Stimulated activated CD8-positive, alpha-beta memory T cell treated with anti-CD3 and anti-CD28 coated beads, Interleukin-12 subunit alpha, Interleukin-12 subunit beta, amount 100 ng/mL, for 4 hours (primary cell): ENCODE results near the gene ZNF839.
"Not testable (repeated sequence)": the region's sequence is repeated elsewhere in the genome, so short reads cannot be mapped to it uniquely, and the experiment has no call there.

Experiments
- DNase-seq: peaks from one replicate; pipeline ENCODE4 v3.0.0-alpha.2; 2020; ENCODE audit warnings: low read depth

Gene ZNF839

GRCh38 chr14:102319351-102320032, at the start of gene ZNF839:
Gene ZNF839, plus strand, starts transcription at chr14:102319746. Its CDS starts 20 bp downstream, at chr14:102319766.
- DNase-seq = peak; percentile 87

GRCh38 chr14:102272392-102272791, 47.2 kb upstream of the ZNF839 start:
- DNase-seq = no peak

DNA sequence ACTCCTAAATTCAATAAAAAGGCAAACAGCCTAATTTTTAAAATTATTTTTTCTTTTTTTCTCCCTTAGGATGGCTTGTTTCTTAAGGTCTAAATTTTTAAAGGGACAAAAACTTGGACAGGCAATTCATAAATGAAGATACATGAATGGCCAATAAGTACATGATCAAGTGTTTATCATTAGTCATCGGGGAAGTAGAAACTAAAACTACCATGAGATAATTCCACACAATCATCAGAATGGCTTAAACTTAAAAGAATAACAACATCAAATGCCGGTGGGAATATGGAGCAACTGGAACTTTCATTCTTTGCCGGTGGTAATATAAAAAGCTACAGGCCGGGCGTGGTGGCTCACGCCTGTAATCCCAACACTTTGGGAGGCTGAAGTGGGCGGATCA, 43.7 kb upstream of the ZNF839 start:
- no peak for DNase-seq

DNA sequence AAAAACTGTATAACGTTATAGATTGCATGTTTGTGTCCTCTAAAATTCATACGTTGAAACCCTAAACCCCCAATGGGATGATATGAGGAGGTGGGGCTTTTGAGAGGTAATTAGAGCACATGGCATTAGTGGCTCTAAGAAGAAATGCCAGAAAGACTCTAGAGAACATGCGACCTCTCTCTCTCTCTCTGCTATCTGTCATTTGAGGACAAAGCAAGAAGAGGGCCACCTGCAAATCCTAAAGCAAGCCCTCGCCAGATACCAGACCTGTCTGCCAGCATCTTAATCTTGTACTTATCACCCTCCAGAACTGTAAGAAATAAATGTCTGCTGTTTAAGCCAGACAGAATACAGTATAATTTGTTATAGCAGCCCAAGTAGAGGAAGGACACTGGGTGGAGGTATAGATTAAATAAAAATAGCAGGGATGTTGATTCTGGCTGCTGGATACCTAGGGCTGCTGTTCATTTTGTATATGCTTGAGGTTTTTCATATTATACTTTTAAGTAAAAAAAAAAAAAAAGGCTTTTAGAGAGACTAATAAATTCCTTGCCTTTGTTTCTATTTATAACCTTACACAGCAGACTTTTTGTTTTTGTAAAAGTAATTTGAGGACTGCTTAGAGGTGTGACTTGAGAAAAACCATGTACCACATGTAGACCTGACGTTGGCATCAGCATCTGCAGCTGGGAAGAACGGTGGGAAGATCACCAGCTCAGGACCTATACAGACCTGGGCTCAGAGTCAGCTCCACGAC, 41.5 kb upstream of the ZNF839 start:
- no peak for DNase-seq

GRCh38 chr14:102278631-102278935, 41.0 kb upstream of the ZNF839 start:
- DNase-seq = no peak

- DNase-seq = no peak
Observed at GRCh38 chr14:102279282-102279681, 40.3 kb upstream of the ZNF839 start.

GRCh38 chr14:102279688-102280348, 39.7 kb upstream of the ZNF839 start:
- DNase-seq = no peak

- DNase-seq = no peak
Observed at GRCh38 chr14:102280376-102280962, 39.1 kb upstream of the ZNF839 start.

DNA sequence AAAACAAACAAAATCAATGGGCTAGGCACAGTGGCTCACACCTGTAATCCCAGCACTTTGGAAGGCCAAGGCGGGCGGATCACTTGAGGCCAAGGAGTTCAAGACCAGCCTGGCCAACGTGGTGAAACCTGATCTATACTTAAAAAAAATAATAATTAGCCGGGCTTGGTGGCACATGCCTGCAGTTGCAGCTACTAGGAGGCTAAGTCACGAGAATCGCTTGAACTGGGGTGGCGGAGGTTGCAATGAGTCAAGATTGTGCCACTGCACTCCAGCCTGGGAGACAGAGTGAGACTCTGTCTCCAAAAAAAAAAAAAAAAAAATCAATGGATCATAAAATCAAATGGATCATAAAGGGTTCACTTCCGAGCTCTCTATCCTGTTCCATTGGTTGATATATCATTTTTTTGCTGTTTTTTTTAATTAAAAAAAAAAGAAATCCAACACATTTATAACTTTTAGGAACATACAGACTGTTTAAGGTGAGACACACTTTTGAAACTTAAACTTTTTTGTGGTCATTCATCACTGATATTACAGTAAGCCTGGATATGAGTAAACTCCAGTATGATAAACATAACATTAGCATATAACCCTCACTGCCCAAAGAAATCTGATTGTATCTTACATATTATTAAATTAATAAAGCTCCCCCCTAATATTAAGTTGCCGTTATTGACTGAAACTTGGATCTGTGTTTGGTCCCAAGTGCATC, 36.6 kb upstream of the ZNF839 start:
- no peak for DNase-seq

DNA sequence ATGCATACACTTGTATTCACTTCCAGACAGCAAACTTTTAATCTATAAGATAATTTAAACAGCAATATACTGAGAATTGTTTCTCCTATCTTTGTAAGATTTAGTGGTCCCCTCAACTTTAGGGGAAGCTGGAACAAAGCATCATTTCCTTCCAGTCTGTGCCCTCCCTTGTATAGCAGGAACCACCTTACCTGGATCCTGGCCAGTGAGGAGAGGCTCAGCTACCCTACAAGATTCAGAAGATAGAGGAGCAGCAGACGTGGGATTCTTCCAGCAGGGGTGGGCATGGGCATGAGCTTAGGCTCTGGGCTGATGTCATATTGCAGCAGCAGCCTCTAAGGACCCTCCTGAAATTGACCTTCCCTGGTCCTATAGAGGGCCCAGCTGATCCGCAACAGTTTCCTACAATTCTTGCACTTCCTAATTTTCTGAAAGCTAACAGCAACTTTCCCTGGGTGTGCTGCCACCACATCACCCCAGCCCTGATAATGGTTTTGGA, 35.9 kb upstream of the ZNF839 start:
- no peak for DNase-seq

DNA sequence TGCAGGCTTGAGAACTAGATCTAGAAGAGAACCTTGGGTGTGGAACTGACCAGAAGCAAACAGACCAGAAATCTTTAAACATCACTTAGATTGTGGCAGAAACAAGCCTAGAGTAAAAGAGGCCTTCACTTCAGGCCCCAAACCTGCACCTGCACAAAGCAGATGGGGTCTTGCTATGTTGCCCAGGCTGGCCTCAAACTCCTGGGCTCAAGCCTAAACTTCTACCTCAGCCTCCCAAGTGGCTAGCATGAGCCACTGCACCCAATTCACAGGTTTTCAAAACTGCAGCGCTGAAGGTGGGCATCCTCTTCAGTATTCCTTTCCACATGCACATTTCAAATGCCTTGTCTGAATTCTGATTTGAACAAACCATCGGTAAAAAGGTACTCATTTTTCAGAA, 34.4 kb upstream of the ZNF839 start:
- DNase-seq = no peak

GRCh38 chr14:102288139-102288538, 31.4 kb upstream of the ZNF839 start:
- no peak for DNase-seq

GRCh38 chr14:102292441-102292840, 27.1 kb upstream of the ZNF839 start:
- no peak for DNase-seq

DNA sequence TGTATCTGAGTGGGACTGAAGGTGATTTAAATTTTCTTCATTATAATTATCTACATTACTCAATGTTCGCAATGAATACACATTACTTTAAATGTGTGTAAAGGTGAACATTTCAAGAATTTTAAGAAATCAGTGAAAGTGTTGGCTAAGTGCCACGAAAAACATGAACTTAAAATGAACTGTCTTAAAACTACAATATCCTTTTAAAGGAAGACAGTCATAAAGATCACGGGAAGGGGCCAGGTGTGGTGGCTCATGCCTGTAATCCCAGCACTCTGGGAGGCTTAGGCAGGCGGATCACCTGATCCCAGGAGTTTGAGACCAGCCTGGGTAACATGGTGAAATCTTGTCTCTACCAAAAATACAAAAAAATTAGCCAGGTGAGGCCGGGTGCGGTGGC, 25.8 kb upstream of the ZNF839 start:
- no peak for DNase-seq

DNA sequence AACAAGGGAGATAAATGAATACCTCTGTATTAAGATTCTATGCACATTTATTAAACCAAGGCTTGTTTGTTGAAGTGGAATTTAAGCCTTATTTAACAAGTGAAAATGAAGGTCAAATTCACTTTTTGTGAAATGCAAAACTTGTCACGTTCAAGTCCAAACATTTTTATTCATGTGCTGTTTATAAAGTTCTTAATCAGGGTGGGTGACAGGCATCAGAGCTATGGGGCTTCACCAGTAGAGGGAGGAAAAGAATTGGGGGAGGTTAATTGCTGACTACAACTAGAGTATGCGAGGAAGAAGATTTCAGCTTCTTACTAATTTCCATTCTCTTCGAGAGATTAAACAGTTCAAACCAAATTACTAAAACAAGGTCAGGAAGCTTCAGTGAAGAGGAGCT, 24.3 kb upstream of the ZNF839 start:
- DNase-seq = no peak

DNA sequence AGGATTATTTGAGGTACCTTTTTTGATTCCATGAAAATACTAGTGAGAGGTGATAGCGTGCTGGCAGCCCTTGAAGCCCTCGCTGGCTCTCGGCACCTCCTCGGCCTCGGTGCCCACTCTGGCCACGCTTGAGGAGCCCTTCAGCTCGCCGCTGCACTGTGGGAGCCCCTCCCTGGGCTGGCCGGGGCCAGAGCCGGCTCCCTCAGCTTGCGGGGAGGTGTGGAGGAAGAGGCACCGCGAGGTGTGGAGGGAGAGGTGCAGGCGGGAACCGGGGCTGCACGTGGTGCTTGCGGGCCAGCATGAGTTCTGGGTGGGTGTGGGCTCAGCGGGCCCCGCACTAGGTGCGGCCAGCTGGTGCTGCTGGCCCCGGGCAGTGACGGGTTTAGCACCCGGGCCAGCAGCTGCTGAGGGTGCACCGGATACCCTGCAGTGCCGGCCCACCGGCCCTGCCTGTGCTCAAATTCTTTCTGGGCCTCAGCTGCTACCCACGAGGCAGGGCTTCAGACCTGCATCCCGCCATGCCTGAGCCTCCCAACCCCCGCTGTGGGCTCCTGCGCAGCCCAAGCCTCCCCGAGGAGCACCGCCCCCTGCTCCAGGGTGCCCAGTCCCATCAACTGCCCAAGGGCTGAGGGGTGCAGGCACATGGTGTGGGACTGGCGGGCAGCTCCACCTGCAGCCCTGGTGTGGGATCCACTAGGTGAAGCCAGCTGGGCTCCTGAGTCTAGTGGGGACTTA, 21.9 kb upstream of the ZNF839 start:
- no peak for DNase-seq

GRCh38 chr14:102298303-102299070, 21.1 kb upstream of the ZNF839 start:
- DNase-seq = not testable (repeated sequence)

DNA sequence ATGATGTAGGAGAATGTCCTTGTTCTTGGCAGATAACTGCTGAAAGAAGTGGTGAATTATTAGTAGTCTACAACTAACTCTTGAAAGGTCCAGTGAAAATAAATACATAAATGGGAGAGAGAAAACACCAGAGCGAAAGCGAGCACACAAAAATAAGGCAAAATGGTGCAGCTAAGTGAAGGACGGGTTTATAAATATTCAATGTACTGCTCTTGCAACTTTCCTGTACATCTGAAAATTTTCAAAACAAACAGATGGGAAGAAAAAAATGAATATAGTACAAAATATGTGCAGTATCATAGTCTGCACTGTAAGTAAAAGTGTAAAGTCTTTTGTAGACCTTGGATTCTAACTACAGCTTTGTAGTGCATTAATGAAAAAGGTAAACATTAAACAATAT, 15.9 kb upstream of the ZNF839 start:
- no peak for DNase-seq

- DNase-seq = peak; percentile 96
Observed at GRCh38 chr14:102304611-102305506, 14.7 kb upstream of the ZNF839 start, which contains the start of gene MOK. Gene MOK, minus strand, starts transcription at chr14:102305164. Its CDS starts 196 bp downstream, at chr14:102304968.
